Spleen (tissue), 7 donors: Measurements from ENCODE around the gene IDUA.

Experiments used
- POLR2A ChIP-seq, 3 donors: fragments of 450-650 bp; IDR thresholded peaks; one replicate each; pipeline ENCODE4 v1.5.1; 2017; ENCODE audit warnings: antibody characterized with exemption in 3 of 3, mild to moderate bottlenecking in 1 of 3
- POLR2AphosphoS5 ChIP-seq, 3 donors: sonication (generic); formaldehyde crosslinking; IDR thresholded peaks; one replicate each; pipeline ENCODE4 v1.5.1; 2017; ENCODE audit warnings: antibody characterized with exemption in 3 of 3
- TF ChIP-seq, protein P1 (sequence below), 11 experiments: fragments of 200-600 bp in 7 of 11; fragments of 450-650 bp in 4 of 11; sonication (generic) in 4 of 11; IDR thresholded peaks in 8 of 11; conservative IDR thresholded peaks in 3 of 11; 1 replicate in 7 of 11; 2 replicates in 4 of 11; pipeline versions ENCODE4 v1.4.0 to v1.8.0; 2016 to 2021; ENCODE audit warnings: antibody characterized with exemption in 11 of 11, inconsistent platforms in 4 of 11, mild to moderate bottlenecking in 1 of 11
- donor health status: DM: no; HTN: no; CAD: no; lungs with moderate emphysema.
- donor health status: DM: no; HTN: no; CAD: no.
- donor health status: DM: no; HTN: no; CAD: no.

DNA sequence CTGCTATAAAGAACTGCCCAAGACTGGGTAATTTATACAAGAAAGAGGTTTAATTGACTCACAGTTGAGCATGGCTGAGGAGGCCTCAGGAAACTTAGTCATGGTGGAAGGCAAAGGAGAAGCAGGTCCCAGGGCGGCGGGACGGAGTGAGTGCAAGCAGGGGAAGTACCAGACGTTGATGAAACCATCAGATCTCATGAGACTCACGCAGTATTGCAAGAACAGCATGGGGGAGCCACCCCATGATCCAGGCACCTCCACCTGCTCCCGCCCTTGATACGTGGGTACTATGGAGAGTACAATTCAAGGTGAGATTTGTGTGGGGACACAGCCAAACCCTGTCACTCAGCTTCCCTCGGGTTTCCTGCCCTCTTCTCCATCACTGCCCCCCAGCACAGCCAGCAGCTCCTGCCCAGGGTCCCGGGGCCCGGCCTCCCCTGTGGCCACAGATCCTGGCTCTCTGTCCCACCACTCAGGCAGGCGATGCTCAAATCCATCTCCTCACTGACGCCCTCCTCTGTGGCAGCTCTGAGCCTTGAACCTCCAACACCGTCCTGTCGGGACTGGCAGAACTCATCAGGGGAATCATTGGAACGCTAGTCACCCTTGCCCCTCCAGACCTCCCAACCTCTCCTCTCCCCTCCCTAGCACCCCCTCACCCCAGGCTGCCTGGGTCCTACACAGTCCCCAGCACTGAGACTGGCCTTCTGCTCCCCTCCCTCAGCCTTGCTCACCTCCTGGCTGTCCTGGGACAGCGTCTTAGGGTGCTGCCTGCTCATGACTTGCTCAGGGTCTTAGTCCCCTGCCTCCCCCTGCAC is 62.1 kb downstream of the IDUA start:
- TF ChIP-seq, protein P1, sequence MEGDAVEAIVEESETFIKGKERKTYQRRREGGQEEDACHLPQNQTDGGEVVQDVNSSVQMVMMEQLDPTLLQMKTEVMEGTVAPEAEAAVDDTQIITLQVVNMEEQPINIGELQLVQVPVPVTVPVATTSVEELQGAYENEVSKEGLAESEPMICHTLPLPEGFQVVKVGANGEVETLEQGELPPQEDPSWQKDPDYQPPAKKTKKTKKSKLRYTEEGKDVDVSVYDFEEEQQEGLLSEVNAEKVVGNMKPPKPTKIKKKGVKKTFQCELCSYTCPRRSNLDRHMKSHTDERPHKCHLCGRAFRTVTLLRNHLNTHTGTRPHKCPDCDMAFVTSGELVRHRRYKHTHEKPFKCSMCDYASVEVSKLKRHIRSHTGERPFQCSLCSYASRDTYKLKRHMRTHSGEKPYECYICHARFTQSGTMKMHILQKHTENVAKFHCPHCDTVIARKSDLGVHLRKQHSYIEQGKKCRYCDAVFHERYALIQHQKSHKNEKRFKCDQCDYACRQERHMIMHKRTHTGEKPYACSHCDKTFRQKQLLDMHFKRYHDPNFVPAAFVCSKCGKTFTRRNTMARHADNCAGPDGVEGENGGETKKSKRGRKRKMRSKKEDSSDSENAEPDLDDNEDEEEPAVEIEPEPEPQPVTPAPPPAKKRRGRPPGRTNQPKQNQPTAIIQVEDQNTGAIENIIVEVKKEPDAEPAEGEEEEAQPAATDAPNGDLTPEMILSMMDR (IDR thresholded peaks at IDR 0.05 in 8 of 11, conservative IDR thresholded peaks at IDR 0.05 in 3 of 11) = no peak
- no peak for TF ChIP-seq POLR2A (IDR thresholded peaks at IDR 0.05)
- TF ChIP-seq POLR2AphosphoS5 (IDR thresholded peaks at IDR 0.05) = no peak
